Body of pancreas (tissue), 4 donors: Measurements from ENCODE around the gene KLF12.

Experiments
- POLR2A ChIP-seq, 3 donors: fragments of 450-650 bp; IDR thresholded peaks; one replicate each; pipeline ENCODE4 v1.6.1; 2016; ENCODE audit warnings: antibody characterized with exemption in 3 of 3, mild to moderate bottlenecking in 2 of 3
- TF ChIP-seq, protein P1 (sequence below), 7 experiments: fragments of 450-650 bp in 4 of 7; fragments of 200-600 bp in 3 of 7; sonication (generic) in 3 of 7; IDR thresholded peaks; one replicate each; pipeline ENCODE4 v1.5.1; 2016 to 2019; ENCODE audit warnings: antibody characterized with exemption in 7 of 7

DNA sequence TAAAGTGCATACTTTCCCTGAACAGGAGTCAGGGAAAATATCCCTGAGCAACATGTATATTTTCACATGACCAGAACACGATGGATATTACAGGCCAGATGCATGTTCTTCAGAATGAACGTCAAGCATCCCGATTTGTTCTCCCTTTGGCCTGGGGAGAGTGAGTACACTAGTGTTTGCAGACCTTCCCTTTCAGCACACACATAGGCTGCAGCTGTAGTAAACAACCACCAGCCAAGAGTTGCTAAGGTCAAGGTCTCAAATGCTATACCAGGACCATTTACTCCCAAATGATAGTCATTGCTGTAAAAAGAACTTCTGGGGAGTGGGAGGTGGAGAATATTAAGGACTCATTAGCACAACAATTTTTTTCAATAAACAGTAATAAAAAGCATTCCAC lies 3.0 kb downstream of the KLF12 start:
- TF ChIP-seq, protein P1, sequence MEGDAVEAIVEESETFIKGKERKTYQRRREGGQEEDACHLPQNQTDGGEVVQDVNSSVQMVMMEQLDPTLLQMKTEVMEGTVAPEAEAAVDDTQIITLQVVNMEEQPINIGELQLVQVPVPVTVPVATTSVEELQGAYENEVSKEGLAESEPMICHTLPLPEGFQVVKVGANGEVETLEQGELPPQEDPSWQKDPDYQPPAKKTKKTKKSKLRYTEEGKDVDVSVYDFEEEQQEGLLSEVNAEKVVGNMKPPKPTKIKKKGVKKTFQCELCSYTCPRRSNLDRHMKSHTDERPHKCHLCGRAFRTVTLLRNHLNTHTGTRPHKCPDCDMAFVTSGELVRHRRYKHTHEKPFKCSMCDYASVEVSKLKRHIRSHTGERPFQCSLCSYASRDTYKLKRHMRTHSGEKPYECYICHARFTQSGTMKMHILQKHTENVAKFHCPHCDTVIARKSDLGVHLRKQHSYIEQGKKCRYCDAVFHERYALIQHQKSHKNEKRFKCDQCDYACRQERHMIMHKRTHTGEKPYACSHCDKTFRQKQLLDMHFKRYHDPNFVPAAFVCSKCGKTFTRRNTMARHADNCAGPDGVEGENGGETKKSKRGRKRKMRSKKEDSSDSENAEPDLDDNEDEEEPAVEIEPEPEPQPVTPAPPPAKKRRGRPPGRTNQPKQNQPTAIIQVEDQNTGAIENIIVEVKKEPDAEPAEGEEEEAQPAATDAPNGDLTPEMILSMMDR (IDR thresholded peaks at IDR 0.05) = no peak
- no peak for TF ChIP-seq POLR2A (IDR thresholded peaks at IDR 0.05)
